Endothelial cell of umbilical vein (primary cell): ENCODE measurements around the gene MVK. TPM values are rescaled to one million over a fixed set of nuclear protein-coding genes. Genes with fewer than 3 reads are reported as not detected.

ENCODE experiments used
- BruUV-seq: library from RNA; stranded (reverse); fragments of 400-500 nt; replicated peaks from 2 replicates; lab custom pipeline; 2021; lab: Mats Ljungman, UMichigan
- CTCF ChIA-PET: fragments of 300-600, 350-600 bp; sonication (Branson Sonifier 250); formaldehyde crosslinking; loops from one replicate; lab custom pipeline; 2021; ENCODE audit warnings: antibody characterized with exemption, inconsistent platforms; lab: Charles Lee
- POLR2A ChIA-PET: fragments of 300-600, 350-600 bp; sonication (Branson Sonifier 250); formaldehyde crosslinking; loops from one replicate; lab custom pipeline; 2021; ENCODE audit warnings: antibody characterized with exemption, inconsistent platforms; lab: Charles Lee
- DNase-seq: peaks from one replicate; pipeline ENCODE4 v3.0.0-alpha.2; 2011; ENCODE audit warnings: low read depth, low spot score
- FAIRE-seq: peaks from 2 replicates; lab custom pipeline; 2011; peaks lifted over from hg19 to GRCh38; lab: Jason Lieb, UNC
- H2AFZ ChIP-seq: 2 replicates; pipeline ENCODE4 v1.6.0; 2012; ENCODE audit warnings: low read depth, low read length, control low read depth, inconsistent platforms
- H3K27ac ChIP-seq: 2 replicates; pipeline ENCODE4 v1.5.1; 2011; ENCODE audit warnings: low read depth, mild to moderate bottlenecking, control low read depth, low read length, moderate library complexity; ENCODE audit not compliant: insufficient read depth
- H3K27me3 ChIP-seq, 2 experiments: 2 replicates each; pipeline versions ENCODE4 v1.6.0 to v1.6.1; 2011; ENCODE audit warnings: low read length in 2 of 2, mixed read lengths in 1 of 2; ENCODE audit not compliant: control insufficient read depth in 2 of 2, insufficient read depth in 2 of 2
- H3K36me3 ChIP-seq, 2 experiments: 2 replicates in 1 of 2; 3 replicates in 1 of 2; pipeline ENCODE4 v1.5.1; 2011; ENCODE audit warnings: low read length in 2 of 2, mild to moderate bottlenecking in 1 of 2, moderate library complexity in 1 of 2; ENCODE audit not compliant: control insufficient read depth in 2 of 2, insufficient read depth in 2 of 2; ENCODE audit errors: extremely low read depth in 1 of 2
- H3K4me1 ChIP-seq: 3 replicates; pipeline ENCODE4 v1.5.1; 2011; ENCODE audit warnings: mild to moderate bottlenecking, low read length; ENCODE audit not compliant: control insufficient read depth, insufficient read depth; ENCODE audit errors: extremely low read depth
- H3K4me2 ChIP-seq: 2 replicates; pipeline ENCODE4 v1.6.1; 2011; ENCODE audit warnings: low read length, control low read depth, mixed read lengths; ENCODE audit not compliant: insufficient read depth
- H3K4me3 ChIP-seq, 3 experiments: fragments of 200-600 bp in 1 of 3; sonication (generic), shearing (Covaris generic) in 1 of 3; replicated peaks in 1 of 3; 2 replicates each; pipeline ENCODE4 v1.5.1; 2011 to 2016; ENCODE audit warnings: control low read depth in 3 of 3, low read length in 3 of 3, mild to moderate bottlenecking in 2 of 3, inconsistent platforms in 1 of 3, low read depth in 1 of 3, moderate library complexity in 1 of 3; ENCODE audit not compliant: insufficient read depth in 1 of 3
- H3K79me2 ChIP-seq: 2 replicates; pipeline ENCODE4 v1.6.0; 2012; ENCODE audit warnings: low read length, inconsistent platforms; ENCODE audit not compliant: control insufficient read depth, insufficient read depth
- H3K9ac ChIP-seq: replicated peaks from 2 replicates; pipeline ENCODE3; 2011; ENCODE audit warnings: low read length, control low read depth; ENCODE audit not compliant: insufficient read depth; ENCODE audit errors: extremely low read depth
- H3K9me1 ChIP-seq: replicated peaks from 3 replicates; pipeline ENCODE4 v1.6.0; 2011; ENCODE audit warnings: mild to moderate bottlenecking, low read length; ENCODE audit not compliant: control insufficient read depth, insufficient read depth; ENCODE audit errors: extremely low read depth
- H3K9me3 ChIP-seq: replicated peaks from 2 replicates; pipeline ENCODE4 v1.5.1; 2012; ENCODE audit warnings: low read length, inconsistent platforms; ENCODE audit not compliant: control insufficient read depth, insufficient read depth
- H4K20me1 ChIP-seq: replicated peaks from 2 replicates; pipeline ENCODE3; 2011; ENCODE audit warnings: mild to moderate bottlenecking, low read length; ENCODE audit not compliant: control insufficient read depth, insufficient read depth; ENCODE audit errors: extremely low read depth
- EZH2 ChIP-seq: IDR thresholded peaks from 2 replicates; pipeline ENCODE4 v1.6.1; 2012; ENCODE audit warnings: borderline replicate concordance, low read depth, mild to moderate bottlenecking, moderate library complexity, low read length, inconsistent platforms; ENCODE audit not compliant: severe bottlenecking
- FOS ChIP-seq: IDR thresholded peaks from 2 replicates; pipeline ENCODE4 v1.6.1; 2011; ENCODE audit warnings: mild to moderate bottlenecking, low read length, moderate library complexity, borderline replicate concordance; ENCODE audit not compliant: insufficient read depth
- GATA2 ChIP-seq: IDR thresholded peaks from 2 replicates; pipeline ENCODE4 v1.7.0; 2011; ENCODE audit warnings: low read depth, mild to moderate bottlenecking, moderate library complexity, mixed read lengths, low read length; ENCODE audit not compliant: insufficient read length, insufficient read depth
- JUN ChIP-seq: IDR thresholded peaks from 2 replicates; pipeline ENCODE4 v1.6.1; 2011; ENCODE audit warnings: borderline replicate concordance, low read depth; ENCODE audit not compliant: insufficient read length, insufficient read depth
- MAX ChIP-seq: IDR thresholded peaks from 2 replicates; pipeline ENCODE4 v1.6.1; 2011; ENCODE audit not compliant: insufficient read depth, insufficient read length
- MYC ChIP-seq: IDR thresholded peaks from one replicate; pipeline ENCODE4 v1.6.1; 2011; ENCODE audit warnings: mild to moderate bottlenecking, low read depth, low read length
- POLR2A ChIP-seq: IDR thresholded peaks from 2 replicates; pipeline ENCODE4 v1.6.1; 2012; ENCODE audit warnings: low read depth, mild to moderate bottlenecking, control low read depth, low read length
- POLR2AphosphoS5 ChIP-seq: IDR thresholded peaks from 2 replicates; pipeline ENCODE4 v1.6.1; 2012; ENCODE audit warnings: low read depth, mild to moderate bottlenecking, control low read depth, low read length, moderate library complexity; ENCODE audit not compliant: insufficient read depth
- dilution Hi-C: fragments of 300-500 bp; cut with MboI; formaldehyde crosslinking; loops from one replicate; pipeline ENCODE4 v1.15.0; 2019; ENCODE audit warnings: low sequenced_read_pairs; ENCODE audit not compliant: extremely low pct_ligation_motif_present
- intact Hi-C: fragments of 100-400 bp; cut with micrococcal nuclease; formaldehyde crosslinking; loops from one replicate; pipeline ENCODE4 v1.10.0; 2022
- polyA plus RNA-seq, 4 experiments: library from polyadenylated mRNA; depleted of rRNA in 3 of 4; stranded (reverse) in 3 of 4; unstranded in 1 of 4; fragments of >200 nt; gene quantifications; 2 replicates each; pipeline versions ENCODE4 v1.2.1 to v1.2.3, GENCODE V29; 2011 to 2012; ENCODE audit warnings: missing spikeins in 1 of 4
- total RNA-seq: library from RNA; stranded (reverse); gene quantifications from 2 replicates; pipeline ENCODE4 v1.2.3, GENCODE V29; 2021
- TF ChIP-seq, protein P1 (sequence below), 2 donors: IDR thresholded peaks; 1 replicate in 1 of 2; 2 replicates in 1 of 2; pipeline ENCODE4 v1.5.1; 2011; ENCODE audit warnings: low read length in 2 of 2, mild to moderate bottlenecking in 2 of 2, moderate library complexity in 2 of 2, control low read depth in 1 of 2, inconsistent platforms in 1 of 2, low read depth in 1 of 2; ENCODE audit not compliant: insufficient read depth in 1 of 2; ENCODE audit errors: extremely low read depth in 1 of 2

The MVK gene
- total and polyA plus RNA-seq, 2 donors (not counting 3 experiments of a cell fraction or from before 2014, with no cell fraction given), result 32.6 to 42.6 TPM

DNA sequence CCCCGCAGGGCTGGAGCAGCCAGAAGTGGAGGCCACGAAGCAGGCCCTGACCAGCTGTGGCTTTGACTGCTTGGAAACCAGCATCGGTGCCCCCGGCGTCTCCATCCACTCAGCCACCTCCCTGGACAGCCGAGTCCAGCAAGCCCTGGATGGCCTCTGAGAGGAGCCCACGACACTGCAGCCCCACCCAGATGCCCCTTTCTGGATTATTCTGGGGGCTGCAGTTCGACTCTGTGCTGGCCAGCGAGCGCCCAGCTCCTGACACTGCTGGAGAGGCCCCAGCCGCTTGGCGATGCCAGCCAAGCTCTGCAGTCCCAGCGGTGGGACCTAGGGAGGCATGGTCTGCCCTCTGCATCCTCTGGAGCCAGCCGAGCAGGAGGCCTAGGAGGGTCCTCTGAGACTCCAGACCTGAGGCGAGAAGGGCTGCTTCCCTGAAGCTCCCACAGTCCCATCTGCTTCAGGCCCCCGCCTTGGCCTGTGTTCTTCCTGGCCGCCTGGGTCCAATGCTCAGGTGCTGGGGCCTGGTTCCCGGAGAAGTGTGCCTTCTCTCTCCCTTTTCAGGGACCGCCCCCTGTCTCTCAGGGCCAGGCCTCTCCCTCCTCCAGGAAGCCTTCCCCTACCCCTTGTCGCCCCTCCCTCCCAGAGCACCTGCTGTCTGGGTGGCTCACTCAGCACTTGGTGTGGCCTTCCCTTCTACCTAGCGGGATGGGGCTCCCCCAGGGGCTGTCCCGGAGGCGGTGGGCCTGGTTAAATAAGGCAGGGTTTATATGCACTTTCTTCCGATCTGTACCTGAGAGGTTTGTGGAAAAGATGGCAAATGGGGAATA lies 23.0 kb downstream of the MVK start:
- TF ChIP-seq, protein P1, sequence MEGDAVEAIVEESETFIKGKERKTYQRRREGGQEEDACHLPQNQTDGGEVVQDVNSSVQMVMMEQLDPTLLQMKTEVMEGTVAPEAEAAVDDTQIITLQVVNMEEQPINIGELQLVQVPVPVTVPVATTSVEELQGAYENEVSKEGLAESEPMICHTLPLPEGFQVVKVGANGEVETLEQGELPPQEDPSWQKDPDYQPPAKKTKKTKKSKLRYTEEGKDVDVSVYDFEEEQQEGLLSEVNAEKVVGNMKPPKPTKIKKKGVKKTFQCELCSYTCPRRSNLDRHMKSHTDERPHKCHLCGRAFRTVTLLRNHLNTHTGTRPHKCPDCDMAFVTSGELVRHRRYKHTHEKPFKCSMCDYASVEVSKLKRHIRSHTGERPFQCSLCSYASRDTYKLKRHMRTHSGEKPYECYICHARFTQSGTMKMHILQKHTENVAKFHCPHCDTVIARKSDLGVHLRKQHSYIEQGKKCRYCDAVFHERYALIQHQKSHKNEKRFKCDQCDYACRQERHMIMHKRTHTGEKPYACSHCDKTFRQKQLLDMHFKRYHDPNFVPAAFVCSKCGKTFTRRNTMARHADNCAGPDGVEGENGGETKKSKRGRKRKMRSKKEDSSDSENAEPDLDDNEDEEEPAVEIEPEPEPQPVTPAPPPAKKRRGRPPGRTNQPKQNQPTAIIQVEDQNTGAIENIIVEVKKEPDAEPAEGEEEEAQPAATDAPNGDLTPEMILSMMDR (IDR thresholded peaks at IDR 0.05; ENCODE audit: extremely low read depth in 1 of 2, insufficient read depth in 1 of 2, low read depth in 1 of 2, low read length in 2 of 2), result no peak
- TF ChIP-seq JUN, result no peak
- TF ChIP-seq EZH2, result no peak
- no peak for TF ChIP-seq MYC
- TF ChIP-seq FOS, result no peak
- no peak for TF ChIP-seq POLR2AphosphoS5
- TF ChIP-seq GATA2, result no peak
- no peak for TF ChIP-seq POLR2A
- TF ChIP-seq MAX, result no peak

More for the DNA sequence above, 23.0 kb downstream of the MVK start:
- no peaks in the 10 kb centered on the region for H3K9me3 ChIP-seq
- DNase-seq, result no peak
- dilution Hi-C loops, result no loop called here
- H4K20me1 ChIP-seq, result no peaks in the 10 kb centered on the region
- H3K27me3 ChIP-seq, result no peaks in the 10 kb centered on the region
- POLR2A ChIA-PET, result no interaction called here
- no peak overlapping the region for H2AFZ ChIP-seq
- intact Hi-C loops, result loop anchor here (1.0 to 5.0 kb wide), 5 partner anchors 78 to 248 kb away; partner anchors contain the start of gene FAM222A
- no peak for FAIRE-seq
- no peak overlapping the region for H3K9ac ChIP-seq
- peaks cover 3% of the 10 kb centered on the region for H3K4me1 ChIP-seq
- H3K4me2 ChIP-seq, result no peak overlapping the region
- no peak overlapping the region for H3K4me3 ChIP-seq
- peaks cover 0 to 5% of the 10 kb centered on the region in 2 experiments for H3K36me3 ChIP-seq
- CTCF ChIA-PET, result interaction anchor here (1.2 to 9.4 kb wide), 20 partner anchors 11 to 249 kb away, joined by 3 to 252 read pairs (median 6); partner anchors contain the start of genes MMAB and MVK
- no peaks in the 10 kb centered on the region for H3K79me2 ChIP-seq
- BruUV-seq, result no TSS peak
- no peaks in the 10 kb centered on the region for H3K9me1 ChIP-seq
- no peak overlapping the region for H3K27ac ChIP-seq
